ENCODE results near the gene TRAPPC3L. TPM values are rescaled to one million over a fixed set of nuclear protein-coding genes. Genes with fewer than 3 reads are reported as not detected.

Gene TRAPPC3L
- total and polyA plus RNA-seq, 9 of the 15 experiments (the other 6 are each of a cell fraction or from before 2014, with no cell fraction given) = not detected

DNA sequence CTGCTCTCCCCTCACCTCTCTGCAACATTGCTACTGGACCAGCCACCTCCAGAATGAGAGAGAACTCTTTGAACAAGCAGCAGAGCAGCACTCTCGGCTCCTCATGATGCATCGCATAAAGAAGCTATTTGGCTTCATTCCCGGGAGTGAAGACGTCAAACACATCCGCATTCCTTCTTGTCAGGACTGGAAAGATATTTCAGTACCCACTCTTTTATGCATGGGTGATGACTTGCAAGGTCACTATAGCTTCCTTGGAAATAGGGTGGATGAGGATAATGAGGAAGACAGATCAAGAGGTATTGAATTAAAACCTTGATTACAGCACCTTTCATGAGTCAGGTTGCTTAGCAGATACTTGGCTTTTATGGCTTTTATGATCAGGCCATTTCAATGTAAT lies 12.4 kb upstream of the TRAPPC3L start (continued):
- TF ChIP-seq ZNF584 (CRISPR knock-in tag; IDR thresholded peaks at IDR 0.05; ENCODE audit: low read depth) = no peak
- TF ChIP-seq TEAD4 (IDR thresholded peaks at IDR 0.05; ENCODE audit: low read length) = peak; percentile 38; the same call in 1 of the 2 replicates
- TF ChIP-seq TEAD4 (CRISPR knock-in tag; IDR thresholded peaks at IDR 0.05; ENCODE audit: borderline replicate concordance) = no peak
- TF ChIP-seq ZNF165 (CRISPR knock-in tag; IDR thresholded peaks at IDR 0.05; ENCODE audit: borderline replicate concordance) = no peak
- no peak for TF ChIP-seq SRSF9 (IDR thresholded peaks at IDR 0.05; ENCODE audit: borderline replicate concordance, low read depth, low read length)
- TF ChIP-seq, protein P1, sequence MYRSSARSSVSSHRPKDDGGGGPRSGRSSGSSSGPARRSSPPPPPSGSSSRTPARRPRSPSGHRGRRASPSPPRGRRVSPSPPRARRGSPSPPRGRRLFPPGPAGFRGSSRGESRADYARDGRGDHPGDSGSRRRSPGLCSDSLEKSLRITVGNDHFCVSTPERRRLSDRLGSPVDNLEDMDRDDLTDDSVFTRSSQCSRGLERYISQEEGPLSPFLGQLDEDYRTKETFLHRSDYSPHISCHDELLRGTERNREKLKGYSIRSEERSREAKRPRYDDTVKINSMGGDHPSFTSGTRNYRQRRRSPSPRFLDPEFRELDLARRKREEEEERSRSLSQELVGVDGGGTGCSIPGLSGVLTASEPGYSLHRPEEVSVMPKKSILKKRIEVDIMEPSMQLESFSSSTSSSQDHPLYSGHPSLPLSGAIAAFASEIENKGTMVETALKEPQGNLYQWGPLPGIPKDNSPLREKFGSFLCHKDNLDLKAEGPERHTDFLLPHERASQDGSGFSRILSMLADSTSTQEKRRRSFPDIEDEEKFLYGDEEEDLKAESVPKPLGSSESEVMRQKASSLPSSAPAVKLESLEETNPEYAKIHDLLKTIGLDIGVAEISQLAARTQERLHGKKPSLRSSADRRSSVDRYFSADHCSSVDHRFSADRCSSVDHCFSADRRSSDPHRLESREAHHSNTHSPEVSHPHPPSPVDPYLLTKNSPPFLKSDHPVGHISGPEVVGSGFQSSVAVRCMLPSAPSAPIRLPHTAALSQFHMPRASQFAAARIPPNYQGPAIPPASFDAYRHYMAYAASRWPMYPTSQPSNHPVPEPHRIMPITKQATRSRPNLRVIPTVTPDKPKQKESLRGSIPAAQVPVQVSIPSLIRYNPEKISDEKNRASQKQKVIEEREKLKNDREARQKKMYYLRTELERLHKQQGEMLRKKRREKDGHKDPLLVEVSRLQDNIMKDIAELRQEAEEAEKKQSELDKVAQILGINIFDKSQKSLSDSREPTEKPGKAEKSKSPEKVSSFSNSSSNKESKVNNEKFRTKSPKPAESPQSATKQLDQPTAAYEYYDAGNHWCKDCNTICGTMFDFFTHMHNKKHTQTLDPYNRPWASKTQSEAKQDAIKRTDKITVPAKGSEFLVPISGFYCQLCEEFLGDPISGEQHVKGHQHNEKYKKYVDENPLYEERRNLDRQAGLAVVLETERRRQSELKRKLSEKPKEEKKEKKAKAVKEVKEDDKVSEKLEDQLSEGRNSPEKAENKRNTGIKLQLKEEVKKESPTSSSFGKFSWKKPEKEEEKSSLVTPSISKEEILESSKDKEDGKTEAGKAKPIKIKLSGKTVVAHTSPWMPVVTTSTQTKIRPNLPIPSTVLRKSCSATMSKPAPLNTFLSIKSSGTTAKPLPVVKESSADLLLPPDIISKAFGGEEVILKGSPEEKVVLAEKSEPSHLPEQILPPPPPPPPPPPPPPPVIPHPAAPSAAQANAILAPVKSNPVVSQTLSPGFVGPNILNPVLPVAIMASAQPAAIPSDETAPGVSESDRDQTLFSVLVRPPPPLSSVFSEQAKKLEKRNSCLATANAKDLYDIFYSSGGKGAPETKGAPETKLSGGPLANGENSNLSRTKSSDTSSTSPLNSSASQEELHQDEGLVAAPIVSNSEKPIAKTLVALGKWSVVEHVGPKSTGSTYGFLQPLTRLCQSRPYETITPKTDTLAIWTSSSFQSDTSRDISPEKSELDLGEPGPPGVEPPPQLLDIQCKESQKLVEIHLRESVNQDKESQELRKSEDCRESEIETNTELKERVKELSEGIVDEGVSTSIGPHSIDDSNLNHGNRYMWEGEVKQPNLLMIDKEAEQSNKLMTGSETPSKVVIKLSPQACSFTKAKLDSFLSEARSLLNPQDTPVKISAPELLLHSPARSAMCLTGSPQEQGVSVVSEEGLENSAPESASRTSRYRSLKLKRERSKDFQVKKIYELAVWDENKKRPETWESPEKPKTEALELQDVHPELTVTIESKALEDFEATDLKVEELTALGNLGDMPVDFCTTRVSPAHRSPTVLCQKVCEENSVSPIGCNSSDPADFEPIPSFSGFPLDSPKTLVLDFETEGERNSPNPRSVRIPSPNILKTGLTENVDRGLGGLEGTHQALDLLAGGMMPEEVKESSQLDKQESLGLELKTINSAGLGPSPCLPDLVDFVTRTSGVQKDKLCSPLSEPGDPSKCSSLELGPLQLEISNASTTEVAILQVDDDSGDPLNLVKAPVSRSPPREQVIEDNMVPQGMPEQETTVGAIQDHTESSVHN (IDR thresholded peaks at IDR 0.05; ENCODE audit: borderline replicate concordance in 1 of 2, low read depth in 1 of 2) = no peak
- TF ChIP-seq ELF1 (tag; IDR thresholded peaks at IDR 0.05) = no peak
- no peak for TF ChIP-seq SOX6 (IDR thresholded peaks at IDR 0.05)
- TF ChIP-seq KLF6 (CRISPR knock-in tag; IDR thresholded peaks at IDR 0.05; ENCODE audit: borderline replicate concordance) = no peak
- TF ChIP-seq, protein P2, sequence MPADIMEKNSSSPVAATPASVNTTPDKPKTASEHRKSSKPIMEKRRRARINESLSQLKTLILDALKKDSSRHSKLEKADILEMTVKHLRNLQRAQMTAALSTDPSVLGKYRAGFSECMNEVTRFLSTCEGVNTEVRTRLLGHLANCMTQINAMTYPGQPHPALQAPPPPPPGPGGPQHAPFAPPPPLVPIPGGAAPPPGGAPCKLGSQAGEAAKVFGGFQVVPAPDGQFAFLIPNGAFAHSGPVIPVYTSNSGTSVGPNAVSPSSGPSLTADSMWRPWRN (IDR thresholded peaks at IDR 0.05; ENCODE audit: low read depth) = no peak
- TF ChIP-seq, protein P3, sequence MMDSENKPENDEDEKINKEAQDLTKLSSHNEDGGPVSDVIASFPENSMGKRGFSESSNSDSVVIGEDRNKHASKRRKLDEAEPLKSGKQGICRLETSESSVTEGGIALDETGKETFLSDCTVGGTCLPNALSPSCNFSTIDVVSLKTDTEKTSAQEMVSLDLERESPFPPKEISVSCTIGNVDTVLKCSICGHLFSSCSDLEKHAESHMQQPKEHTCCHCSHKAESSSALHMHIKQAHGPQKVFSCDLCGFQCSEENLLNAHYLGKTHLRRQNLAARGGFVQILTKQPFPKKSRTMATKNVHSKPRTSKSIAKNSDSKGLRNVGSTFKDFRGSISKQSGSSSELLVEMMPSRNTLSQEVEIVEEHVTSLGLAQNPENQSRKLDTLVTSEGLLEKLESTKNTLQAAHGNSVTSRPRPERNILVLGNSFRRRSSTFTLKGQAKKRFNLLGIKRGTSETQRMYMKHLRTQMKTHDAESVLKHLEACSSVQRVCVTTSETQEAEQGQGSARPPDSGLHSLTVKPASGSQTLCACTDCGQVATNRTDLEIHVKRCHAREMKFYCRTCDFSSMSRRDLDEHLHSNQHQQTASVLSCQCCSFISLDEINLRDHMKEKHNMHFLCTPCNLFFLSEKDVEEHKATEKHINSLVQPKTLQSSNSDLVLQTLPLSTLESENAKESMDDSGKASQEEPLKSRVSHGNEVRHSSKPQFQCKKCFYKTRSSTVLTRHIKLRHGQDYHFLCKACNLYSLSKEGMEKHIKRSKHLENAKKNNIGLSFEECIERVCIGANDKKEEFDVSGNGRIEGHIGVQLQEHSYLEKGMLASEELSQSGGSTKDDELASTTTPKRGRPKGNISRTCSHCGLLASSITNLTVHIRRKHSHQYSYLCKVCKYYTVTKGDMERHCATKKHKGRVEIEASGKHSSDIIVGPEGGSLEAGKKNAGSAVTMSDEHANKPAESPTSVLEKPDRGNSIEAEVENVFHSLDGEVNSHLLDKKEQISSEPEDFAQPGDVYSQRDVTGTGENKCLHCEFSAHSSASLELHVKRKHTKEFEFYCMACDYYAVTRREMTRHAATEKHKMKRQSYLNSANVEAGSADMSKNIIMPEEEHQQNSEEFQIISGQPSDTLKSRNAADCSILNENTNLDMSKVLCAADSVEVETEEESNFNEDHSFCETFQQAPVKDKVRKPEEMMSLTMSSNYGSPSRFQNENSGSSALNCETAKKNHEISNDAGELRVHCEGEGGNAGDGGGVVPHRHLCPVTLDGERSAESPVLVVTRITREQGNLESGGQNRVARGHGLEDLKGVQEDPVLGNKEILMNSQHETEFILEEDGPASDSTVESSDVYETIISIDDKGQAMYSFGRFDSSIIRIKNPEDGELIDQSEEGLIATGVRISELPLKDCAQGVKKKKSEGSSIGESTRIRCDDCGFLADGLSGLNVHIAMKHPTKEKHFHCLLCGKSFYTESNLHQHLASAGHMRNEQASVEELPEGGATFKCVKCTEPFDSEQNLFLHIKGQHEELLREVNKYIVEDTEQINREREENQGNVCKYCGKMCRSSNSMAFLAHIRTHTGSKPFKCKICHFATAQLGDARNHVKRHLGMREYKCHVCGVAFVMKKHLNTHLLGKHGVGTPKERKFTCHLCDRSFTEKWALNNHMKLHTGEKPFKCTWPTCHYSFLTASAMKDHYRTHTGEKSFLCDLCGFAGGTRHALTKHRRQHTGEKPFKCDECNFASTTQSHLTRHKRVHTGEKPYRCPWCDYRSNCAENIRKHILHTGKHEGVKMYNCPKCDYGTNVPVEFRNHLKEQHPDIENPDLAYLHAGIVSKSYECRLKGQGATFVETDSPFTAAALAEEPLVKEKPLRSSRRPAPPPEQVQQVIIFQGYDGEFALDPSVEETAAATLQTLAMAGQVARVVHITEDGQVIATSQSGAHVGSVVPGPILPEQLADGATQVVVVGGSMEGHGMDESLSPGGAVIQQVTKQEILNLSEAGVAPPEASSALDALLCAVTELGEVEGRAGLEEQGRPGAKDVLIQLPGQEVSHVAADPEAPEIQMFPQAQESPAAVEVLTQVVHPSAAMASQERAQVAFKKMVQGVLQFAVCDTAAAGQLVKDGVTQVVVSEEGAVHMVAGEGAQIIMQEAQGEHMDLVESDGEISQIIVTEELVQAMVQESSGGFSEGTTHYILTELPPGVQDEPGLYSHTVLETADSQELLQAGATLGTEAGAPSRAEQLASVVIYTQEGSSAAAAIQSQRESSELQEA (IDR thresholded peaks at IDR 0.05; ENCODE audit: low read depth) = no peak
- TF ChIP-seq HDAC2 (IDR thresholded peaks at IDR 0.05) = no peak
